Natural killer cell (primary cell): Measurements from ENCODE around the gene MON2. TPM values are rescaled to one million over a fixed set of nuclear protein-coding genes. Genes with fewer than 3 reads are reported as not detected.

Source experiments
- ATAC-seq, 3 donors: fragments of 150-1000 bp in 2 of 3; fragments of 200-7000 bp in 1 of 3; cut with Tn5 transposase; 1 replicate in 1 of 3; 2 replicates in 2 of 3; pipeline ENCODE4 v1.10.0; 2021; ENCODE audit warnings: mild to moderate bottlenecking in 2 of 3, moderate library complexity in 2 of 3
- DNase-seq, 2 donors: peaks; one replicate each; pipeline versions ENCODE4 v3.0.0 to v3.0.0-alpha.2; 2013 to 2021; ENCODE audit warnings: mixed read lengths in 1 of 2
- H3K27ac ChIP-seq: one replicate; pipeline ENCODE4 v1.5.1; 2013; ENCODE audit warnings: mild to moderate bottlenecking, low read length
- H3K27me3 ChIP-seq: one replicate; pipeline ENCODE4 v1.6.1; 2013; ENCODE audit warnings: low read length; ENCODE audit not compliant: control insufficient read depth, insufficient read depth
- H3K36me3 ChIP-seq: one replicate; pipeline ENCODE4 v1.6.1; 2013; ENCODE audit warnings: low read length; ENCODE audit not compliant: control insufficient read depth, insufficient read depth
- H3K4me1 ChIP-seq: one replicate; pipeline ENCODE4 v1.6.1; 2013; ENCODE audit warnings: low read length; ENCODE audit not compliant: control insufficient read depth, insufficient read depth
- H3K4me3 ChIP-seq: one replicate; pipeline ENCODE4 v1.5.1; 2013; ENCODE audit warnings: low read length
- H3K9me3 ChIP-seq: one replicate; pipeline ENCODE4 v1.6.1; 2013; ENCODE audit warnings: low read length; ENCODE audit not compliant: control insufficient read depth, insufficient read depth
- H3K27ac Mint-ChIP-seq, 2 donors: one replicate each; pipeline ENCODE4 v1.8.0; 2022; ENCODE audit warnings: mild to moderate bottlenecking in 2 of 2, mixed read lengths in 2 of 2, moderate library complexity in 1 of 2
- H3K27me3 Mint-ChIP-seq, 2 donors: one replicate each; pipeline ENCODE4 v1.8.0; 2022; ENCODE audit warnings: low read depth in 2 of 2, mixed read lengths in 2 of 2
- H3K36me3 Mint-ChIP-seq: one replicate; pipeline ENCODE4 v1.8.0; 2022; ENCODE audit warnings: mixed read lengths
- H3K4me1 Mint-ChIP-seq, 2 donors: one replicate each; pipeline ENCODE4 v1.8.0; 2022; ENCODE audit warnings: mixed read lengths in 2 of 2
- H3K4me3 Mint-ChIP-seq: one replicate; pipeline ENCODE4 v1.8.0; 2022; ENCODE audit warnings: mild to moderate bottlenecking, moderate library complexity, mixed read lengths
- H3K9me3 Mint-ChIP-seq, 2 donors: one replicate each; pipeline ENCODE4 v1.8.0; 2022; ENCODE audit warnings: mixed read lengths in 2 of 2
- WGBS: methylation state at CpG from one replicate; pipeline ENCODE4 v1.1.7; 2013; ENCODE audit warnings: missing lambda C conversion rate; ENCODE audit not compliant: insufficient coverage; 5-methylcytosine and 5-hydroxymethylcytosine counted together
- intact Hi-C: fragments of 100-400 bp; cut with micrococcal nuclease; formaldehyde crosslinking; loops from one replicate; pipeline ENCODE4 v1.14.2; 2022
- total RNA-seq, 4 donors: library from RNA; stranded (reverse); fragments of 120-200 nt in 1 of 4; gene quantifications; one replicate each; pipeline versions ENCODE4 v1.2.3 to v1.2.4, GENCODE V29; 2013 to 2022
- TF ChIP-seq, protein P1 (sequence below): fragments of 200-600 bp; IDR thresholded peaks from one replicate; pipeline ENCODE4 v1.8.0; 2022; ENCODE audit warnings: antibody characterized with exemption

Gene MON2
- total RNA-seq, 3 donors from 2014 or later (not counting 1 experiment from before 2014, with no cell fraction given), result 80.0 to 100 (median 86.7) TPM

DNA sequence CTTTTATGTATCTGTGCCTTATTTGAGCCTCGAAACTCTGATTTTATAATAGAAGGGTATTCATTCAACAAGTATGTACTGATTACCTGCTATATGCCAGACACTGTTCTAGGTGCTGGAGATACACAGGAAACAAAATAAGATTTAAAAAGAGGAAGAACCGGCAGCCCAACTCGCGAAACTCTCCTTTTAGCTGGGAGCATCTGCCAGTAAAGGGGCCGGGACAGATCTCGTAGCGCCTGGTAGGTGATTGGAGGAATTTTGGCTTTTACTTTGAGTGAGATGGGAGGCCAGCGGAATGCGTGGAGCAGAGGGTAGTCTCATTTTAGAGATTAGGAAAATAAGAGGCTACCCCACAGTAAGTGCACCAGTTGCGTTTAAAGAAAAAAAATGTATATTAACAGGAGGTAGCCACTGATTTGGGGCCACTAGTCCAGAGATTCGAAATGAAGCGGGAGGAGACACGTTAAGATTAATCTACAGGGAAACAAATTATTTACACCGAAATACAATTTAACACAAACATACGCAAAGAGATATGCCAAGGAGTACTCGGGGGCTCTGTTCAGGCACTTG lies 520 bp upstream of the MON2 start:
- Mint-ChIP-seq H3K4me3 (peak overlapping the region; percentile 96), H3K36me3 (no peaks in the 10 kb centered on the region), H3K27ac (peak overlapping the region; percentile 95 to 96), H3K9me3 (peaks cover 0 to 4% of the 10 kb centered on the region in 2 donors), H3K4me1 (peaks cover 15% of the 10 kb centered on the region in 2 donors), H3K27me3 (peaks cover 0 to 7% of the 10 kb centered on the region in 2 donors)
- Histone ChIP-seq H3K36me3 (no peaks in the 10 kb centered on the region), H3K4me1 (peaks cover 20% of the 10 kb centered on the region), H3K4me3 (peak overlapping the region; percentile 94), H3K9me3 (peaks cover 6% of the 10 kb centered on the region), H3K27me3 (no peaks in the 10 kb centered on the region), H3K27ac (peak overlapping the region; percentile 97)
- peak; percentile 0 to 18 (median 5) for ATAC-seq
- intact Hi-C loops, result loop anchor here (1.0 to 2.0 kb wide), 2 partner anchors 137 to 206 kb away; partner anchors contain the start of gene USP15
- TF ChIP-seq, protein P1, sequence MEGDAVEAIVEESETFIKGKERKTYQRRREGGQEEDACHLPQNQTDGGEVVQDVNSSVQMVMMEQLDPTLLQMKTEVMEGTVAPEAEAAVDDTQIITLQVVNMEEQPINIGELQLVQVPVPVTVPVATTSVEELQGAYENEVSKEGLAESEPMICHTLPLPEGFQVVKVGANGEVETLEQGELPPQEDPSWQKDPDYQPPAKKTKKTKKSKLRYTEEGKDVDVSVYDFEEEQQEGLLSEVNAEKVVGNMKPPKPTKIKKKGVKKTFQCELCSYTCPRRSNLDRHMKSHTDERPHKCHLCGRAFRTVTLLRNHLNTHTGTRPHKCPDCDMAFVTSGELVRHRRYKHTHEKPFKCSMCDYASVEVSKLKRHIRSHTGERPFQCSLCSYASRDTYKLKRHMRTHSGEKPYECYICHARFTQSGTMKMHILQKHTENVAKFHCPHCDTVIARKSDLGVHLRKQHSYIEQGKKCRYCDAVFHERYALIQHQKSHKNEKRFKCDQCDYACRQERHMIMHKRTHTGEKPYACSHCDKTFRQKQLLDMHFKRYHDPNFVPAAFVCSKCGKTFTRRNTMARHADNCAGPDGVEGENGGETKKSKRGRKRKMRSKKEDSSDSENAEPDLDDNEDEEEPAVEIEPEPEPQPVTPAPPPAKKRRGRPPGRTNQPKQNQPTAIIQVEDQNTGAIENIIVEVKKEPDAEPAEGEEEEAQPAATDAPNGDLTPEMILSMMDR, result no peak
- peak in 1 of 2 donors; percentile 54 for DNase-seq
- 2% methylated on average over 15 of the region's 16 CpGs for WGBS

DNA sequence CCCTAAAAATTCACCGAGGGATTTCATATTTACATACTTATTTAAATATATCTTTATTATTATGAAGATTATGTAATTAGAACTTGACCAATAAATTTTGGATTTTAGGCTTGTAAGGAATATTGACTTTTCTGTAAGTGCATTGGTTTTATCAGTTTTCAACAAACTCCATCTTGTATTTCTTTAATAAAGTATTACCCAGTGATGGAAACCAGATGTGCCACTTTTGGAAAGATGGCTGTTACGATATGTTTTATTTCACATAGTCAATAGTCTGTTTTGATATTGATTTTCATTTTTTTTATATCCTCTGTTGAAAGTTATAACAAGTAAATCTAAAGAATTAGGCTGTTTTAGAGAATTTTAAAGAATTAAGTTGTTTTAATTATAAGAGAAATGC lies 1.8 kb downstream of the MON2 start:
- Mint-ChIP-seq H3K27ac (no peak overlapping the region), H3K27me3 (no peaks in the 10 kb centered on the region), H3K9me3 (peaks cover 0 to 4% of the 10 kb centered on the region in 2 donors), H3K4me1 (peaks cover 18 to 19% of the 10 kb centered on the region in 2 donors), H3K4me3 (peak overlapping the region; percentile 96), H3K36me3 (no peaks in the 10 kb centered on the region)
- H3K27ac ChIP-seq, result no peak overlapping the region
- H3K4me1 ChIP-seq, result peaks cover 20% of the 10 kb centered on the region
- ATAC-seq (no peak), DNase-seq (no peak)
- no peaks in the 10 kb centered on the region for H3K36me3 ChIP-seq
- no CpG with 5 or more reads among the region's 2 CpGs for WGBS
- peaks cover 4% of the 10 kb centered on the region for H3K9me3 ChIP-seq
- TF ChIP-seq, protein P1, result no peak
- H3K27me3 ChIP-seq, result no peaks in the 10 kb centered on the region
- intact Hi-C loops, result no loop called here
- no peak overlapping the region for H3K4me3 ChIP-seq

DNA sequence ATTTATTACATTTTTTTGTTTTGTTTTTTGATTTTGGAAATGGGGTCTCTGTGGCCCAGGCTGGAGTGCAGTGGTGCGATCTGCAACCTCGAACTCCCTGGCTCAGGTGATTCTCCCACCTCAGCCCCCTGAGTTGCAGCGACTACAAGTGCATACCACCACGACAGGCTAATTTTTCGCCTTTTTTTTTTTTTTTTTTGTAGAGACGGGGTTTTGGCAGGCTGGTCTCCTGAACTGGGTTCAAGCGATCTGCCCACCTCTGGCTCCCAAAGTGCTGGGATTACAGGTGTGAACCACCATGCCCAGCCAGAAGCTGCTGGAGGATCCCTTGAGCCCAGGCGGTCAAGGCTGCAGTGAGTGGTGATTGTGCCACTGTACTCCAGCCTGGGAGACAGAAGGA lies 2.3 kb downstream of the MON2 start:
- no peaks in the 10 kb centered on the region for H3K27me3 Mint-ChIP-seq
- H3K4me1 Mint-ChIP-seq, result peaks cover 23 to 24% of the 10 kb centered on the region in 2 donors
- Histone ChIP-seq H3K36me3 (no peaks in the 10 kb centered on the region), H3K27me3 (no peaks in the 10 kb centered on the region), H3K4me3 (no peak overlapping the region), H3K4me1 (peaks cover 20% of the 10 kb centered on the region), H3K27ac (no peak overlapping the region), H3K9me3 (no peaks in the 10 kb centered on the region)
- DNase-seq (no peak), ATAC-seq (no peak)
- 96% methylated on average over 7 of the region's 8 CpGs for WGBS
- intact Hi-C loops, result no loop called here
- no peak overlapping the region for H3K27ac Mint-ChIP-seq
- H3K9me3 Mint-ChIP-seq, result no peaks in the 10 kb centered on the region
- TF ChIP-seq, protein P1, result no peak
- H3K4me3 Mint-ChIP-seq, result peak overlapping the region; percentile 96
- H3K36me3 Mint-ChIP-seq, result no peaks in the 10 kb centered on the region

DNA sequence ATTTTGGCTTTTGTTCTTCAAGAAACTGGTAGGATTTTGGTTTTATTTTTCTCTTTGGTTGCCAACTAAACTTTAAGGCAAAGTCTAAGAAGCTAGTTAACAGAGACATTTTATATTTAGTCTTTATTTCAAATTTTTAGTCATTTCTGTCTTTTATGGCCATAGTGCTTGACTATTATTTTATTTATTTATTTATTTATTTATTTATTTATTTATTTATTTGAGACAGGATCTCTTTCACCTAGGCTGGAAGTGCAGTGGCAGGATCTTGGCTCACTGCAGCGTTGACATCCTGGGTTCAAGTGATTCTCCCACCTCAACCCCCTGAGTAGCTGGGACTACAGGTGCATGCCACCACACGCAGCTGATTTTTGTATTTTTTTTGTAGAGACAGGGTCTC lies 3.1 kb downstream of the MON2 start:
- H3K36me3 ChIP-seq, result no peaks in the 10 kb centered on the region
- no peaks in the 10 kb centered on the region for H3K9me3 ChIP-seq
- no peak overlapping the region for H3K27ac ChIP-seq
- DNase-seq, result no peak
- Mint-ChIP-seq H3K9me3 (no peaks in the 10 kb centered on the region), H3K4me3 (peak overlapping the region; percentile 30), H3K27me3 (no peaks in the 10 kb centered on the region), H3K36me3 (no peaks in the 10 kb centered on the region), H3K4me1 (peaks cover 28% of the 10 kb centered on the region in 2 donors), H3K27ac (no peak overlapping the region)
- 90% methylated on average over 2 of the region's 2 CpGs for WGBS
- no peaks in the 10 kb centered on the region for H3K27me3 ChIP-seq
- intact Hi-C loops, result no loop called here
- TF ChIP-seq, protein P1, result no peak
- no peak overlapping the region for H3K4me3 ChIP-seq
- peaks cover 20% of the 10 kb centered on the region for H3K4me1 ChIP-seq
- ATAC-seq, result no peak
